ENCODE results near the gene RPH3AL.
"Not testable (repeated sequence)": the region's sequence is repeated elsewhere in the genome, so short reads cannot be mapped to it uniquely, and the experiment has no call there.

The RPH3AL gene

GRCh38 chr17:200586-200985, 152.0 kb downstream of the RPH3AL start:
- no peak for DNase-seq (ENCODE audit: low spot score)

- no peak for DNase-seq (ENCODE audit: low spot score)
These were observed 152.6 kb downstream of the RPH3AL start for GRCh38 chr17:199806-200545.

DNA sequence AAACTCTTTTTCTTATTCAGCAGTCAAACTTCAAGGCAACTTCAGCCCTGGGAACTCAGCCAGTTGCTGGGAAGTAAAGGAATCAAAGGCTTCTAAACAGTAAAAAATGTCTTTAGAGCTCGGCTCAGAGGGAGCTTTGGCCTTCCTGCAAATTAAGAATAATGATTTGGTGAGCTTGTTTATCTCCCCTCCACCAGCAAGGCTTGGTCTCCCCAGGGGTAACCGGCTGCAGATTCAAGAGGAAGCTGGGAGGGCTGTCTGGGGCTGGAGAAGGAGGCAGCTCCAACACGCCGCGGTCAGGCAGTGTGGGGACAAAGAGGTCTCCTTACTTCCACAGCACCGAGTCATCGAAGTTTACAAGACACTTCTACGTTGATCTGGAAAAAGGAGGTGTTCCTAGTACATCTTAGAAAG, 153.4 kb downstream of the RPH3AL start:
- DNase-seq (ENCODE audit: low spot score): no peak

DNA sequence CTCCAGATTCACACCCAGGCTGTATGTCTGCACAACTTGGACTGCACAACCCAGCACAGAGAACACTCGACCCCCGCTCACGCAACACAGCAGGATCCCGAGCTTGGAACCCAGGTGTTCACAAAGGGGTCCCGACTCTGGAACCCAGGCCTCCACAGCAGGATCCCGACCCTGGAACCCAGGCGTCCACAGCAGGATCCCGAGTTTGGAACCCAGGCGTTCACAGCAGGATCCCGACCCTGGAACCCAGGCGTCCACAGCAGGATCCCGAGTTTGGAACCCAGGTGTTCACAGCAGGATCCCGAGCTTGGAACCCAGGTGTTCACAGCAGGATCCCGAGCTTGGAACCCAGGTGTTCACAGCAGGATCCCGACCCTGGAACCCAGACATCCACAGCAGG, 154.4 kb downstream of the RPH3AL start:
- DNase-seq (ENCODE audit: low spot score): not testable (repeated sequence)

GRCh38 chr17:197352-197751, 155.3 kb downstream of the RPH3AL start:
- DNase-seq (ENCODE audit: low spot score): no peak

DNA sequence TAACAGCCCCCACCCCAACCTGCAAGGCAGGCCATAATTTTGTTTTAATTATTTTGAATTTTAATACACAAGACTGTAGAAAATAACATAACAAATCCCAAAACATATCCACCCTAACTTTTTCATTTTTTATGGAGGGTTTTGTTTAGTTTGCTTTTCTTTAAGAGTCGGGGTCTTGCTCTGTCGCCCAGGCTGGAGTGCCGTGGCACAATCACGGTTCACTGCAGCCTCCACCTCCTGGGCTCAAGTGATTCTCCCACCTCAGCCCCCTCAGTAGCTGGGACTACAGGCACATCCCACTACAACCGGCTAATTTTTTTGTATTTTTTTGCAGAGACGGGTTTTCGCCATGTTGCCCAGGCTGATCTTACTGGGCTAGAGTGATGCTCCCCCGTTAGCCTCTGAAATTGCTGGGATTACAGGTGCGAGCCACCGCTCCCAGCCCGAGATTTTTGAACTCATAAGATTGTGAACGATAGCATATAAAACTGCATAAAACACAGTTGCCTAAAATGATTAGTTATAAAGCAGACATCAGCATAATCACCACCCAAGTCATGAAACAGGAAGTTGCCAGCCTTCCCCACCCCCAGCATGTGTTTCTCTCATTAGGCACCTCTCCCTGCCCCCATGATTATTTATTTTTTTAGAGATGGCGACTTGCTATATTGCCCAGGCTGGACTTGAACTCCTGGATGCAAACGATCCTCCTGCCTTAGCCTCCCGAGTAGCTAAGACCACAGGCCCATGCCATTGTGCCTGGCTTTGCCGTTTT, 157.6 kb downstream of the RPH3AL start:
- DNase-seq (ENCODE audit: low spot score): no peak

DNA sequence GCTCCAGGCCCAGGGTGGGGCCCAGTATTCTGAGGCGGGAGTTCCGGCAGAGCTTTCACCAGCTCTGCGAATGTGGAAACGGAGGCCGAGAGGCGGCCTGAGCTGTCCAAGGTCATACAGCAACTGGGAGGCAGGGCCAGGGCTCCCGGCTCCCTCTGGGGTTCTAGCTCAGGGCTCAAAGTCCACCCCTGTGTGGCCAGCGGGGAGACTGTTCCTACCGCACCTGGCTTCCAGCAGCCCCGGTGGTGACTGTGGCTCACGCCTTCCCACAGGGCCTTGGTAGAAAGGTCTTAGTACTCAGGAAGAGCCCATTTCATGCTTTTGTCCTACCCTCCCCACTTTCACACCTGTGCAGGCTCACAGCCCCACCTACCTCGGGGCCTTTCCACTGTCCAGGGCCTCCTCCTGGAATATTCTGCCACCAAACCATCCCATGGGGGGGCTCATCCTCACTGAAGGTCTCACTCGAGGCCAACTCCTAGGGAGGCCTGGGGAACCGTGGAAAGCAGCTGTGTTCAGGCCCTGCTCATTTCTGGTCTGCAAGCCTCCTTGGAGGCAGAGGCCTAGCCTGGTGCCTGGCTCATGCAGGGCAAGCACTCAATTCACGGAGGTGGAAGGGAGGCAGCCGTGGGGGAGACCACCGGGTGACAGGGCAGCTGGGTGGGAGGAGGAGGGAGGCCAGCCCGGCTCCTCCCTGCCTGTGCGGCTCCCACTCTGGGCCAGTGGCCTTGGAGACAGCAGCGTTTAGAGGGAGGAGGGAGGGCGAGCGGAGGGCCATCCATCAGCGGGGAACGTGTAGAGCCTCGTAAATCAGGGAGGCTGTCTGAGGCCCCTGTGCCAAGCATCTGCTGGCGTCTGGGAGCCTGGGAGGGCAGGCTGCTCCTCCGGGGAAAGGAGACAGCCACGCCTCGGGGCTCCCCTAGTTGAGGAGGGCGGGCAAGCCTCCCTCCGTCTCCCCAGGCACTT, 158.5 kb downstream of the RPH3AL start:
- DNase-seq (ENCODE audit: low spot score): no peak

DNA sequence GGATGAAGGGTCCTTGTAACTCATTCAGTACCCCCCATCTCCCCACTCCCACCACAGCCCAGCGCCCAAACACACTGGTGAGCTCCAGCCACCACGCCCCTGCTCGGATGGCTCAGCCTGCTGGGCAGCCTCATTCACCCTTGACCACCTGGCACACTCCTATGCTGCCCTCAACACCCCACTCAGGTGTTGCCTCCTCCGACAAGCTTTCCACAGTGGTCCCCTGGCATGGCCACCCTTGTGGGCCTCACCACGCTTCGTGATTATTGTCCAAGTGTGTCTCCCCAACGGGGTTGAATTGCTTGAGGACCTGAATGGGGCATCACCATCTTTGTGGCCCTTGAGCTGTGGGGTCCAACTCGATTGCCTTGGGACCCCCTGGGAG, 159.2 kb downstream of the RPH3AL start:
- no peak for DNase-seq (ENCODE audit: low spot score)

DNA sequence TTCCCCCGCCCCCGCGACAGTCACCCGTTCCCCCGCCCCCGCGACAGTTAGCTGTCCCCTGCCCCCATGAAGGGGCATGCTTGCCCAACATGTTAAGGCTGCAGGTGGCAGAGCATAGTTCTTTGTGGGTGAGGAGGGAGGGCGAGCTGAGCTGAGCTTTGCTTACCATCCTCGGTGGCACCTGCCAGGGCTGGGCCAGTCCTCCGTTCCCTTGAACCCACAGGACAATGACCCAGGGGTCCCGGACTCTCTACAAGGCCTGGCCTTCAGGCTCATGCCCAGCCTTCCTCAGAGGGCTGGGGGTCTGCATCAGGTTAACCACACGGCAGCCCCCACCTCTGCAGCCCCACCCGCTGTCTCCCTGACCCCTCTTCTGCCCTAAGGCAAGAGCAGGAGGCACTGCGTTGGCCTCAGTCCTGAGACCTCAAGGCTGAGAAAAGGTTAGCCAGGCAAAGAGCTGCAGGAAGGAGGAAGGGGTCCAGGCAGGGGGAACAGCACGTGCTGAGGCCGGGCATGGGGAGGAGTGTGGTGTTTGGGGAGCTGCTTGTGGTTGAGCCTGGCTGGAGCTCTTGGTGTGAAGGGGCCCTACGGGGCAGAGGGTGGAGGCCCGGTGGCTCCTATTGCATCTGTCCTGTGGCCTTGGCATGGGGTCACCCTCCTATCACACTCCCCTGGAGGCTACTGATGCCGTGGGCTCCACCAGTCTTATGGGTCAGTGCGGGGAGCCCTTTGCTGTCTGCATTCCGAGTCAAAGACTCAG, 159.8 kb downstream of the RPH3AL start:
- DNase-seq (ENCODE audit: low spot score): no peak

DNA sequence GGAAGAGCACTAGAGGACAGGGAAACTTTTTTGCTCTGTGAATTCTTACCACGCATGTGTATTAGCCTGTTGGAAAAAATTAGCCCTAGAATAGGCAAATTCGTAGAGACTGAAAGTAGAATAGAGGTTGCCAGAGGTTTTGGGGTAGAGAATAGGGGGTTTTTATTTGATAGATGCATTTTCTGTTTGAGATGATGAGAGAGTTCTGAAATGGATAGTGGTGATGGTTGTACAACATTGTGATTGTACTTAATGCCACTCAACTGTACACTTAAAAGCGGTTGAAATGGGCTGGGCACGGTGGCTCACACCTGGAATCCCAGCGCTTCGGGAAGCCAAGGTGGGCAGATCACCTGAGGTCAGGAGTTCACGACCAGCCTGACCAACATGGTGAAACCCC, 163.2 kb downstream of the RPH3AL start:
- no peak for DNase-seq (ENCODE audit: low spot score)

- DNase-seq (ENCODE audit: low spot score): peak; percentile 61
These were observed 165.5 kb downstream of the RPH3AL start for GRCh38 chr17:187130-187529.

DNA sequence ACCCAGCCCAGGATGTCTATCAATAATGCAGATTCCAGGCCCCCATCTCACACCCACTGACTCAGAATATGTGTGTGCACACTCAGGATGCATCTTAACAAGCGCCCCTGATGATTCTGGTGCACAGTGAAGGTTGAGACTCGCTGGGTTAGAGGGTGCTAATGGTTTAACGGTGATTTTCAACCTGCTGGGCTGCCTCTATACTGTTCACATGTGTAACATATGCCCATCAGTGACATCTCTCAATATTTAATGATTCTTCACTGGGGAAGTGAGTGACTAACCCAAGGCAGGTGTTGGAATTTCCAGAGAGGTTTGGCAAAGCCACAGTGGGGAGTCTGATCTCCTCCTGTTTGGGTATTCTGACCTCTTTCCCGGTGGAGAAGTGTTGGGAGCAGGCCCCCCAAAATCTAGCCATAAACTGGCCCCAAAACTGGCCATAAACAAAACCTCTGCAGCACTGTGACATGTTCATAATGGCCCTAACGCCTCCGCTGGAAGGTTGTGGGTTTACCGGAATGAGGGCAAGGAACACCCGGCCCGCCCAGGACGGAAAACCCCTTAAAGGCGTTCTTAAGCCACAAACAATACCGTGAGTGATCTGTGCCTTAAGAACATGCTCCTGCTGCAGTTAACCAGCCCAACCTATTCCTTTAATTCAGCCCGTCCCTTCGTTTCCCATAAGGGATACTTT, 167.0 kb downstream of the RPH3AL start:
- no peak for DNase-seq (ENCODE audit: low spot score)

GRCh38 chr17:183021-183420, 169.6 kb downstream of the RPH3AL start:
- no peak for DNase-seq (ENCODE audit: low spot score)

DNA sequence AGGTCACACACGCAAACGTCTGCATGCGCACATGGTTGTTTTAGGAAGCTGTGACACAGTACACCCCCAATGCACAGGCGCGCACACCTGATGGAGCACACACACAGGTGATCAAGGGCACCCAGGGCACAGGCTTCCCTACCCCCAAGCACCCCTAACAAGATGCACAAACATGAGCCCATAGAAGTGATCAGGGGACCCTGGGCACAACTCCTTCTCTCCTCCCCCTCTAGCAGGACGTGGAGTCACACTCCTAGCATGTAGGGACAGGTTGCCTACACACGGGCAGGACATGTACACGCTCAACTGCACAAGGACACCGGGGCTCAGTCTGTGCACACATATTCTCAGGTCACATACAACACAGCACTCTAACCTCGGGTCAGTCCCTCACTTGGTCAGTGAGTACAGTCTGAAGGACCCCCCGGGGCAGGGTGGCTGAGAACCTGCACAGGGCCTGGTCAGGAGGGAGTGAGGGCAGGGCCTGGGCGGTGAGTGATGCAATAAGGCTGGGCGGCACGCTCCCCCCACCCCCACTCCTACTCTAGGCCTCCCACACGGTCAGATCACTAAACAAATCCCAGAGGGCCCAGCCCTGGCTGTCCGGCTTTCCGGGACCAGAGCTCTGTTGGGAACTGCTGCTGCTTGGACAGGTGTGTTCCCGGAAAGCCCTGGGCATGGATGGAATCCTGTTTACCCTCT, 170.4 kb downstream of the RPH3AL start:
- no peak for DNase-seq (ENCODE audit: low spot score)

- DNase-seq (ENCODE audit: low spot score): peak; percentile 77
These were observed 171.2 kb downstream of the RPH3AL start, which contains the start of gene DOC2B for GRCh38 chr17:181245-182049. Gene DOC2B (minus strand): TSS chr17:181650. CDS start chr17:181479, 171 bp downstream.

GRCh38 chr17:180381-181244, 172.0 kb downstream of the RPH3AL start:
- peak; percentile 43 for DNase-seq (ENCODE audit: low spot score)

- no peak for DNase-seq (ENCODE audit: low spot score)
These were observed 172.7 kb downstream of the RPH3AL start for GRCh38 chr17:179781-180380.

GRCh38 chr17:179066-179432, 173.6 kb downstream of the RPH3AL start:
- no peak for DNase-seq (ENCODE audit: low spot score)
